ENCODE data around the gene KRTAP5-11.
"Not testable (repeated sequence)": the region's sequence is repeated elsewhere in the genome, so short reads cannot be mapped to it uniquely, and the experiment has no call there.

The KRTAP5-11 gene

GRCh38 chr11:71580057-71581003, 2.3 kb downstream of the KRTAP5-11 start:
- peak; percentile 48 for DNase-seq (ENCODE audit: low spot score)

DNA sequence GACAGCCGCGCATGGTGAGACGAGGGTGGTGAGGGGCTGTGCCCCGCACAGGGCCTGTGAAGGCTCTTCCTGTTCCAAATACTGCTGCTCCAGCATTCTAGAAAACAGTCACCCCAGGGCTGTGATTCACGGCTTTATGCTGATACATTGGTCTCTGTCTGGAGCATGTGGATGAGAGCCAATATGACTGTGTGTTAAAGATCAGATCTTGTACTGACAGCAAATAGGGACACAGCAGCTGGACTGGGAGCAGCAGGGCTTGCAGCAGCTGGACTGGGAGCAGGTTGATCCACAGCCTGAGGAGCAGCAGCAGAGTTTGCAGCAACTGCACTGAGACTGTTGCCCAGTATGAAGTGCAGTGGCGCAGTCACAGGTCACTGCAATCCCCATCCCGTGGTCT, 3.2 kb downstream of the KRTAP5-11 start:
- DNase-seq (ENCODE audit: low spot score) = not testable (repeated sequence)

DNA sequence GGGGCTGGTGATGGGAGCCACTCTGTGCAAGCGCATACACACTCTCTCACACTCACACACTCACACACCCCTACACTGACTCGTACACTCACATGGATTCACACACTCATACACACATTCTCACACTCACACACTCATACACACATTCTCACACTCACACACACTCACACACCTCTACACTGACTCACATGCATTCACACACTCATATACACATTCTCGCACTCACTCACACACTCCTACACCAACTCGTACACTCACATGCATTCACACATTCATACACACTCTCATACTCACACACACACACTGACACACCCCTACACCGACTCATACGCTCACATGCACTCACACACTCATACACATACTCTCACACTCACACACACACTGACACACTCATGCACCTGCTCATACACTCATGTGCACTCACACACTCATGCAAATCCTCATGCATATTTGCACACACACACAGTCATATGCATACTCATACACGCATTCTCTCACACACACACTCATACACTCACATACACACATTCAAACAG, 5.1 kb downstream of the KRTAP5-11 start:
- no peak for DNase-seq (ENCODE audit: low spot score)

GRCh38 chr11:71576688-71577465, 5.8 kb downstream of the KRTAP5-11 start:
- DNase-seq (ENCODE audit: low spot score) = not testable (repeated sequence)

GRCh38 chr11:71575723-71576424, 6.8 kb downstream of the KRTAP5-11 start:
- DNase-seq (ENCODE audit: low spot score) = no peak

GRCh38 chr11:71574418-71574817, 8.3 kb downstream of the KRTAP5-11 start:
- no peak for DNase-seq (ENCODE audit: low spot score)

DNA sequence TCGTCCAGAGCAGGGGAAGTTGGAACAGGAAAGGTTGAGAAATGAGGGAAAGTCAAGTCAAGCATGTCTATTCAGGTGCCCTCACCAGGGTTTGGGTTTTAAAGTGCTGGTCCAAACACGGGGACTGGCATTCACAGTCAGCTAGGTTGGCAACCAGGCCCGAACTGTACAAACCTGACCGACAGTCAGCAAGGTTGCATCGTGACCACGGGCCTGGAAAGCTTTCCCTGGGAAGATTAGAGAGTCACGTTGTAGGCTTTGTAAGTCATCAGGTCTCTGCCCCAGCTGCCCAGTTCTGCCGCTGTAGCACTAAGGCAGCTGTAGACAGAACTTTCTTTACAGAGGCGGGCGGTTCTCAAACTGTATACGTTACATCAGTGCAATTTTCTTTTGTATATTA, 9.9 kb downstream of the KRTAP5-11 start:
- DNase-seq (ENCODE audit: low spot score) = no peak

DNA sequence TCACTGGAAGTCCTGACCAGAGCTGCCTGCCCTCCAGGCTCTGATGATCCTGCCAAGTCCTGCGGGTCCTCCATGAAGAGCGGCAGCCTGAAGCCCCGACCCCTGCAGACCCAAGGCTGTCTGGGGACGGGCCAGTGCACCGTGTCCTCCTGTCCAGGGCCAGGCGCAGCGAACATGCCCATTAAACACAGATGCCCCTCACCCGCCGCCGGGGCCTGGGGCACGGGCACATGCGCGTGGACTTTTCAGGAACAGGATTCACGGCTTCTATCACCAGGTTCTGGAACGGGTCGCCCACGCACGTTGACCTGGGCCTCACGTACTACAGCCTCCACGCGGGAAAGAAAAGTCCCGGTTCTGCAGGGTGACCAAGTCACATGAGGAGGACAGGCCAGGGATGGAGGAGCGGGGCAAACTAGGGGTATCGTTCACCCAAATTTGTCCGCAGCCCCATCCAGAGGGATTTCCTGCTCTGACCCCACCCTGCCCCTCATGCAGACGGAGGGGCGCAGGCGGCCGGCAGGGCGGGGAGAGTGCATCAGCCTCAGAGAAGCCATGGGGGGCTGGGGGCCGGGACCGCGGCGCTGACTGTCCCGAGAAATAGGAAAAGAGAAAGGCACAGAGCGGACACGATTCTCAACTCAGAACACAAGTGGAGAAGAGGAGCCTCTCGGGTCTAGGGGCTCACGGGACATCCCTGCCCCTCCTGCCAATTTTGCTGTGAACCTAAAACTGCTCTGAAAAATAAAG, 11.4 kb downstream of the KRTAP5-11 start:
- DNase-seq (ENCODE audit: low spot score) = not testable (repeated sequence)

- DNase-seq (ENCODE audit: low spot score) = no peak
Measured at GRCh38 chr11:71568704-71569349, 13.8 kb downstream of the KRTAP5-11 start.

- not testable (repeated sequence) for DNase-seq (ENCODE audit: low spot score)
Measured at GRCh38 chr11:71567633-71568032, 15.0 kb downstream of the KRTAP5-11 start.

- DNase-seq (ENCODE audit: low spot score) = not testable (repeated sequence)
Measured at GRCh38 chr11:71566626-71567599, 15.8 kb downstream of the KRTAP5-11 start.

DNA sequence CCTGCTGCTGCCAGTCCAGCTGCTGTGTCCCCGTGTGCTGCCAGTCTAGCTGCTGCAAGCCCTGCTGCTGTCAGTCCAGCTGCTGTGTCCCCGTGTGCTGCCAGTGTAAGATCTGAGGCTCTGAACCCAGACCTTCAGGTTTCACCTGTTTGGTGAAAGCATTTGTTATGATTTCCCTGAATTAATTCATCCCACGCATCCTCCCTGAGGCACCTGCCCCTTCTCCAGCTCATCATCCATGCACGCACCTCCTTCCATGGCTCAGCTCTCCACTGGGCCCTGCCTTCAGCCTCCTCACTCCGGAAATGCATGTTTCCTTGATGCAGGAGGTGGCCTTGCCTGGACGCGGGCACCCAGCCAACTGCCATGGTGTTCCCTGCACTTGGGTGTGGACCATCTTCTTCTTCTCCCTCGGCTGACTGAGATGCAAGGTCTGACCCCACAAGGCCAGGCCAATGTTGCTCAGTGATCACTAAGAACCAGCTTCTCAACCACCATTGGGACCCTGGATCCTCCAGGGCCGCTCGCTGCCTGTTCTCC, 16.5 kb downstream of the KRTAP5-11 start:
- no peak for DNase-seq (ENCODE audit: low spot score)

DNA sequence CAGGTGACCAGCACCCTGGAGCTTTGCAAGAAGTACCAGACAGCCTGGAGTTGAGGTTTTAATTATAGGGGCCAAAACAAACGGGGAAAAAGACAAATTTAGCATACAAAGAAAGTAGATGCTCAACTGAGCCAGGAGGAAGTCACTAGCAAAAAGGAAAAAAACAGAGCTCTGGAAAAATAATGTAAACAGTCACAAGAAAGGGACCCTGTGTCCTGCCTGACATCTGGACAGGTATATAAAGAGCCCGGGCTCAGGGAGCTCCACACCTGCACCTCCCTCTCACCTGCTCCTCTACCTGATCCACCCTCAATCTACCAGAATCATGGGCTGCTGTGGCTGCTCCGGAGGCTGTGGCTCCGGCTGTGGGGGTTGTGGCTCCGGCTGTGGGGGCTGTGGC, 17.4 kb downstream of the KRTAP5-11 start, which contains the start of gene KRTAP5-10:
Gene KRTAP5-10 (plus strand): TSS at position 301 of the 400 bp plus-strand sequence. CDS start 25 bp downstream, at position 326.
- no peak for DNase-seq (ENCODE audit: low spot score)

- no peak for DNase-seq (ENCODE audit: low spot score)
Measured at GRCh38 chr11:71564430-71564829, 18.2 kb downstream of the KRTAP5-11 start.

DNA sequence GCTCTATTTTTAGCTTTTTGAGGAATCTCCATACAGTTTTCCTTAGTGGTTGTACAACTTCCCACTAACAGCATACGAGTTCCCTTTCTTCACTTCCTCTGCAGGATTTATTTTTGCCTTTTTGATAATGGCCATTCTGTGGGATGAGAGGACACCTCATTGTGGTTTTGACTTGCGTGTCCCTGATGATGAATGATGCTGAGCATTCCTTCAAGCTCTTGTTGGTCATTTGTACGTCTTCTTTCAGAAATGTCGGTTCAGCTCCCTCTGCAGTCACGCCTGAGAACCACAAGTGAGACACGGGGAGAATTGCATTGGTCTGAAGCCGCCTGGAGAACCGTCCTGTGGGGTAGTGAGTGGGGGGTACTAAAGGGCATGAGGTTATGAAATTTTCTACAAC, 19.3 kb downstream of the KRTAP5-11 start:
- DNase-seq (ENCODE audit: low spot score) = peak; percentile 27

DNA sequence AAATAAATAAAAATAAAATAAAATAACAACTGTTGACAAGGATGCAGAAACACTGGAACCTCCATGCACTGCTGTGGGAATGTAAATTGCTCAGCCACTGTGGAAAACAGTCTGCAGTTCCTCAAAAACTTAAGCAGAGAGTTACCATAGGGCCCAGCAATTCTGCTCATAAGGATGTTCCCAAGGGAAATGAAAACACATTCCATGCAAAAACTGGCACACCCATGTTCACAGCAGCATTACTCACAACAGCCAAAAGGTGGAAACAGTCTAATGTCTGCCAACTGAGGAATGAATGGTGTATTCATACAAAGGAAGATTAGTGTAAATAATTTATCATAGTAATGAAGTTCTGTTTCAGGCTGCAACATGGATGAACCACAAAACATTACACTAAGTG, 20.6 kb downstream of the KRTAP5-11 start:
- no peak for DNase-seq (ENCODE audit: low spot score)

GRCh38 chr11:71558996-71559395, 23.7 kb downstream of the KRTAP5-11 start:
- no peak for DNase-seq (ENCODE audit: low spot score)

DNA sequence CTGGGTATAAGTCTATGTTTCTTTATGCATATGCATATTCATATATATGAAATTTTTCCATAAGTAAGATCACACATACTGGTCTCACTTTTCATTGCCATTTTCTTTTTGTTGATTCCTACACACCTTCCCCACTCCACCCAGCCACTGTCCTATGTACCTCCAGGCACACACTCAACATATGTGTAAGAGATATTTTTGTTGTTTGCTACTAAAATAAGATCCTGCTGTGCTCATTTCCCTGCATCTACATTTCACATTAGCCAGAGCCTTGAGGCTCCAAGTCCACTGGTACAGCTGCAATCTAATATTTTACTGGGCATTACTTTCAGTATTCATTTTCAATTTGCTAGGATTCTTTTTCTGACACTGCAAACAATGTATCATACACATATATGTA, 25.4 kb downstream of the KRTAP5-11 start:
- no peak for DNase-seq (ENCODE audit: low spot score)

- DNase-seq (ENCODE audit: low spot score) = no peak
Measured at GRCh38 chr11:71556018-71556417, 26.7 kb downstream of the KRTAP5-11 start.
